IPS-18c (cell line): ENCODE data around the gene B3GAT1.

Source experiments
- H3K4me3 ChIP-seq: 2 replicates; pipeline ENCODE4 v1.7.0; 2013; ENCODE audit warnings: low read depth, mild to moderate bottlenecking, low read length, moderate library complexity; ENCODE audit not compliant: insufficient read depth
- H3K9me3 ChIP-seq: one replicate; pipeline ENCODE4 v1.6.1; 2013; ENCODE audit warnings: mild to moderate bottlenecking, low read length, moderate library complexity; ENCODE audit not compliant: control insufficient read depth, insufficient read depth

B3GAT1 gene

GRCh38 chr11:134386945-134387344, 25.1 kb downstream of the B3GAT1 start:
- no peak overlapping the region for H3K4me3 ChIP-seq

GRCh38 chr11:134385774-134386565, 26.1 kb downstream of the B3GAT1 start:
- Histone ChIP-seq H3K9me3 (no peaks in the 10 kb centered on the region), H3K4me3 (no peak overlapping the region; the same call in 1 of the 2 replicates)

More at GRCh38 chr11:134386945-134387344, 25.1 kb downstream of the B3GAT1 start:
- no peaks in the 10 kb centered on the region for H3K9me3 ChIP-seq

DNA sequence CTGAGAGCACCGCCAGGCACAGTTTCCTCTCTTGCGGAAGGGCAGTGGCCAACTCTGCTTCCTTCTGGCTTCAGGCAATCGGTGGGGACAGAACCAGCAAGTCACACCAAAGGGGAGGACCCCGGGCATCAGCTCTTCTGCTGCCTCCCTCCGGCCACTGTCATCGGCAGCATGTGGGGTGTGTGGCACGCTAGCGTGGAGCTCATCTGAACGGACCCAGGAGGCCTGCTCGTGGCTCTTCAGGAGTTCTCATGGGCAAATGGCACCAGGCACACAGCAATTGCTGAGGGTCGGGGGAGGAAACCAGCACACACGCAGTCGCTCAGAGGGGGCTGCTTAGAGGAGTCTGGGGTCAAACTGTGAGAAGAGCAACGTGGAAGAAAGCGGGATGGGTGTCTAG, 26.9 kb downstream of the B3GAT1 start:
- Histone ChIP-seq H3K4me3 (no peak overlapping the region), H3K9me3 (no peaks in the 10 kb centered on the region)

- H3K9me3 ChIP-seq = no peaks in the 10 kb centered on the region
Observed at GRCh38 chr11:134384406-134384805, 27.6 kb downstream of the B3GAT1 start.

DNA sequence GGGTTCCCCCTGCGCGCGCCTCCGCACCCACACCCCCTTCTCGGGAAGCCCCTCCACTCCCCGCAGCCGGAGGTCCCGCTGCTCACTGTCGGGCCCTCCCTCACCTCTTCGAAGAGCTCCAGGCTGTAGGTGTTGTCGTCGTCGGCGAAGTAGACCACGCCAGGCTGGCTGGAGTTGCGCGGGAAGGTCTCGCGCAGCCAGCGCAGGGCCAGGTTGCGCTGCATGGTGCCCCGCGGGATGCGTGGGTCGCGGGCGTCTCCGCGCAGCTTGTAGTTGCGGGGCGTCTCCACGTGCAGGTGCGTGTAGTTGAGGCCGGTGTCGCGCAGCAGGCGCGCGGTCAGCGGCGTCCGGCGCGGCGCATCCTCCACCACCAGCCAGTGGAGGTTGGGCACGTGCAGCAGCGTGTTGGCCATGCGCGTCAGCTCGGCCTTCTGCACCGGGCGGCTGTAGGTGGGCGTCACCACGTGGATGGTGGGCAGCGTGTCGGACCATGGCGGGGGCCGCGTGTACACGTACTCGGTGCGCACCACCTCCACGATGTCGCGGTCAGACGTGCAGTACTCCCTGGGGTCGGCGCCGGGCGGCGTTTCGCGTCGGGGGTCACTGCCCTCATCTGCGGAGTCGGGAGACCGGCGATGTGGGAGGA, 28.3 kb downstream of the B3GAT1 start:
- Histone ChIP-seq H3K9me3 (peaks cover 1% of the 10 kb centered on the region), H3K4me3 (no peak overlapping the region)

More at GRCh38 chr11:134384406-134384805, 27.6 kb downstream of the B3GAT1 start:
- no peak overlapping the region for H3K4me3 ChIP-seq

DNA sequence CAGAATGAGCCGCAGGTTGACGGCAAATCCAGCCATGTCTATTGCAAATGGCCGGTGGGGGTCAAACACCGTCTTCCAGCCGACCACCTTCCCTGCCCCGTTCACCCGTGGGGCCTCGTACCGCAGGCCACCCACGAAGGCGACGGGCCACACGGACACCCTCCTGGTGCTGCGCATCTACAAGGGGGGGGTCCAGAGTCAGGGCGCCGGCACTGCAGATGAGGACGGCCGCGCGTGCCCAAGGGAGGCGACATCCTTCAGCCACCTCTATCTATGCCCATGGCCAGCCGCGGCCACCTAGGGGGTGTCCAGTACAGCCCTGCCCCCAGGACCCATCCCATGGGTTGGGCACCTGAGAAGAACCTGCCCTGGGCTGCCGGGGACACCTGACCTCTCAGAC, 29.2 kb downstream of the B3GAT1 start:
- H3K9me3 ChIP-seq = peaks cover 2% of the 10 kb centered on the region
- H3K4me3 ChIP-seq = no peak overlapping the region

- H3K9me3 ChIP-seq = peaks cover 2% of the 10 kb centered on the region
- H3K4me3 ChIP-seq = no peak overlapping the region
Observed at GRCh38 chr11:134382257-134382656, 29.8 kb downstream of the B3GAT1 start.

DNA sequence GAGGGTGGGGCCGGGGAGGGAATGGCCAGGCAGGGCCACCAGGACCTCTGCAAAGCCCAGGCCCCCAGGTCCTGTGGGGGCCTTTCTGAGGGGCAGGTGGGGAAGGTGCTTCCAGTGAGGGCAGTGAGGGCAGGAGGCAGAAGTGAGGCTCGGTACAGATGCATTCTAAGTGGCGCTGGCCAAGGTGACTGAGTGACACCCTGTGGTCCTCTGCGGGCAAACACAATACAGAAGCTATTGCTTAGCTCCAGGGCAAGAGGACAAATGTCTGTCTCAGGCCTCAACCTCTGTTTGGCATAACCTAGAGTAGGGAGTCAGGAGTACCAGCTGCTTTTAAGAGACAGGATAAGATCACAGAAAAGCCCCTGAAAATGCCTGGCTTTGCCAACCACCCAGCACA, 31.3 kb downstream of the B3GAT1 start:
- H3K4me3 ChIP-seq = no peak overlapping the region

GRCh38 chr11:134380229-134380628, 31.8 kb downstream of the B3GAT1 start:
- Histone ChIP-seq H3K9me3 (peaks cover 2% of the 10 kb centered on the region), H3K4me3 (no peak overlapping the region)

More for the DNA sequence above, 31.3 kb downstream of the B3GAT1 start:
- peaks cover 2% of the 10 kb centered on the region for H3K9me3 ChIP-seq

DNA sequence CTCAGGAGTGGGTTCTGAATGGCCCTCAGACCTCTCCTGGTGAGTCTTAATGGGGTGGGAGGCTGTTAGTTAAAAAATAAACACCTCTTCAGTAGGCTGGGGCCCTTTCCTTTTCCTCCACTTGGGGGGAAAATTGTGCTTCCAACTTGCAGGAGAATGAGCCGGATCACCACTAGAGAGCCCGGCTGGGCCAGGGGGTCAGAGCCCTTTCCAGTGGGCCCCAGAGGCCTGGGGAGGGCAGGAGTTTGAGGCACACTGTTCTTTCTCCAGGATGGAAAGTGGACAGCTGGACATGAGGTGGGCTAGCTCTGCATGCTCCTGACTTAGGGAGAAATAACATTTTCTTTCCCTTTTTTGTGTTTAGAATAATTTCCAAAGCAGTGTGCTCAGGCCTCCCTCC, 32.8 kb downstream of the B3GAT1 start:
- peaks cover 2% of the 10 kb centered on the region for H3K9me3 ChIP-seq
- no peak overlapping the region for H3K4me3 ChIP-seq

DNA sequence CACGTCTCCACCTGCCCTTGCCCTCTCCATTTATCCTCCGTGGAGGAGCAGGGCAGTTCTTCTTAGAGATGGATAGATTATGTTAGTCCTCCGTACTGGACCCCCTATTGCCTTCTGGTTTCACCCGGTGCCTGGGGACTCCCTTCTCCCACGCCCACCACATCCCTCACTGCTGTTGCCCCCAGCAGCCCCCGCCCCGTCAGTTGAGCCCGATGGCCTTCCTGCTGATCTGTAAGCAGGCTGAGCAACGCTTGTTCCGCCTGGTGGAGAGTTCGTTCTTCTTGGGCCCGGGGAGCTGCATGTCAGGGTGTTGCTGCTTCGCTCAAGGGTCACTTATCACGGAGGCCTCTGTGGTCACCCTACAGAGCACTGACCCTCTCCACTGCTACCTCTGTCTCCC, 34.2 kb downstream of the B3GAT1 start:
- no peak overlapping the region for H3K4me3 ChIP-seq
- H3K9me3 ChIP-seq = peaks cover 2% of the 10 kb centered on the region

DNA sequence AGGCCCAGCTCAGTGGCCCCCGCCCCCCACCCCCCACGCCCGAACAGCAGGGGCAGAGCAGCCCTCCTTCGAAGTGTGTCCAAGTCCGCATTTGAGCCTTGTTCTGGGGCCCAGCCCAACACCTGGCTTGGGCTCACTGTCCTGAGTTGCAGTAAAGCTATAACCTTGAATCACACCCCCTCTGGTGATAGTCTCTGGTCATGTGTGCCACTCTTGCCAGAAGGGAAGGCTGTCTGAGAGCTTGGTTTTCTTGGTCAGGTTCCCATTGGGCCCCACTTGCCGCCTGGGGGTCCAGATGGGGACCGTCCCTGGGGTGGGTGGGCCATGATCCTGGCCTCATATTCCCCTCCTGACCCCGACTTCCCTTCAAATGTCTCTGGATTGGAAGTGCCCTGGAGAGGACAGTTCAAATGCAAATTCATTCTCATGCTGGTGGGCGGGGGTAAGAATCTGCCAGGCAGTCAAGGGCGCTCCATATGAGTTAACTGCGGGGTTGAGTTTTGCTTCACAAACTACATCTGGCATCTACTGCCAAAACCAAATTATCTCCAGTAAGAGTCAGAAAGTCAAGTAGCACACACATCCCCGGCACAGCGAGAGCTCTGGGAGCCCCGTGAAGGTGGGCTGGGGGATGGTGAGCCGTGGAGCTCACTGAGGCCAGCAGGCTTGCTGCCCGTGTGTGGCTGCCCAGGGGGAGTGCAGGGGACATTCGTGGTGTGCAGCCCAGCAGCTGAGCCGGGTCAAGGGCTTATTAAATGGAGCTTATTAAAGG, 35.7 kb downstream of the B3GAT1 start:
- H3K4me3 ChIP-seq = no peak overlapping the region
- H3K9me3 ChIP-seq = peaks cover 2% of the 10 kb centered on the region

- H3K9me3 ChIP-seq = peaks cover 2% of the 10 kb centered on the region
Observed at GRCh38 chr11:134374891-134375550, 37.0 kb downstream of the B3GAT1 start.

DNA sequence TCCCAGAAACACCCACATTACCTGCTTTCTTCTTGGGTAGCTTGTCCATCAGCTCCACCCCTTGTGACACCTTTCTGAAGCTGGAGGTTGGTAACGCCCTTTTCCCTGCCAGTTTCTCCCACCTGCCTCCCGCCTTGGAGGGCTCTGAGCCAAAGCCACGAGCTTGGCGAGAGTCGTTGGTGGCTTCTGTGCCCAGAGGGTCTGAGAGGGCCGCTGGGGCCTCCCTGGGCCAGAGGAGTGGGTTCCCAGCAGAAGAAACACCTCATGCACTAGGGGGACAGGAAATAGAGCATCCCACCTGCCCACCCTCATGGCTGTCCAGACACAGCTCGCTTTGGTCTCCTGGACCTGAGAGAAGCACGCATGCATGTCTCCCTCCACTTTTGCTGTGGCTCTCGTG, 37.9 kb downstream of the B3GAT1 start:
- Histone ChIP-seq H3K9me3 (peaks cover 2% of the 10 kb centered on the region), H3K4me3 (no peak overlapping the region)

More at GRCh38 chr11:134374891-134375550, 37.0 kb downstream of the B3GAT1 start:
- no peak overlapping the region for H3K4me3 ChIP-seq

- H3K9me3 ChIP-seq = peaks cover under 1% of the 10 kb centered on the region
- H3K4me3 ChIP-seq = no peak overlapping the region
Observed at GRCh38 chr11:134373591-134374052, 38.4 kb downstream of the B3GAT1 start.

DNA sequence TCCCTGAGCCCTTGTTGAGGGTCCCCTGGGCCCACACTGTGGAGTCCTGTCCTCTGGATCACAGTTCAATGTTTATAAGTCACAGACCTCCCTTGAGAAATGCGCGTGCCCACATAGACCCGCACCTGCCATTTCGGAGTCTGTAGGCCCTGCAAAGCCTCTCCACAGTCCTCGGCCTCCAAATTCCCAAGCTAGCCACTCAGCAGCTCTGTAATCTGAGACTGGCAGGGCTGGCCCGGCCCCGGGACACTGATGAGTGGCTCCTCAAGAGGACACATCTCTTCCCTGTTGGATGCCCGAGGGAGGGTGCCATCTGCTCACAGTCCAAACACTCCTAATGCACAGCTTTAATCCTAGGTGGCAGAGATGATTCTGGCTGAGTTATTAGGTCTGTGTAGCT, 39.1 kb downstream of the B3GAT1 start:
- H3K4me3 ChIP-seq = no peak overlapping the region
- H3K9me3 ChIP-seq = peaks cover 2% of the 10 kb centered on the region

GRCh38 chr11:134372536-134372935, 39.5 kb downstream of the B3GAT1 start:
- Histone ChIP-seq H3K4me3 (no peak overlapping the region), H3K9me3 (peaks cover 2% of the 10 kb centered on the region)
